GM19023 (cell line): ENCODE measurements around the gene MXRA7.
"Not testable (repeated sequence)": the region's sequence is repeated elsewhere in the genome, so short reads cannot be mapped to it uniquely, and the experiment has no call there.

Experiments used
- ATAC-seq: cut with Tn5 transposase; IDR thresholded peaks from one replicate; pipeline ENCODE4 v1.9.1; 2021; ENCODE audit warnings: mild to moderate bottlenecking, moderate library complexity; ENCODE audit not compliant: unreplicated experiment

Gene MXRA7

DNA sequence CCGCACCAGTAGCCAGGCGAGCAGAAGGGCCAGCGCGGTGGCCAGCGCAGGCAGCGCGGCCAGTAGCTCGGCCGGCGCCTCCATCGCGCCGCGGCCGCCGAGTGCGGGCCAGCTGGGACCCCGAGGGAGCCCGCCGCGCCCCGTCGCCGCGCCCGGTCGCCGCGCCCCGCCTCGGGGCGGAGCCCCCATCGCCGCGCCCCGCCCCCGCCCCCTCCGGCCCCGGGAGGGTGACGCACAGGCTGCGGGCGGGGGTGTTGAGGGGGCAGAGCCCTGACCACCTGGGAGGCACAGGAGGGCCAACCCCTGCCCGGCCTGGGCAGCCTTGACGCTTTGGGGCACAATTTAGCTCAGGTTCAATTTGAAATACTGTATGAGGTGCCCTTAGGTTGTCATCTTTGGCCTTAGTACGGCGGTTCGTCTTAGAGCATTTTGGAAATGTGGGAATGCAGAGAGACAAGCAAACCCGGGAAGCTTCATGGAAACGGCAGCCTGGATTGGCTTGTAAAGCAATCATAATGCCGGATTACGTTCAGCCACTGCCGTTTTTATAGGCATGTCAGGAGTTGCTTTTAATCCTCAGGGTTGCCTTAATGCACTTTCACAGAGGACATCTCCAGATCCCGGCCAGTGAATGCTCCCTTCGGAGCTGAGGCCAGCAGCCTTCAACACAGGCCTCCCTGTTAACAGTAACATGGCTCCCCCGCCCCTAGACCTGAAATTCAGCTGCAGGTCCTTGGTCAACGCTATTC is at the start of gene MXRA7:
Gene MXRA7 (minus strand): TSS at position 103 of the 749 bp plus-strand sequence. CDS start 19 bp downstream, at position 84.
- ATAC-seq, result no peak

- no peak for ATAC-seq
Observed at GRCh38 chr17:76758570-76758969, 47.8 kb upstream of the MXRA7 start.

DNA sequence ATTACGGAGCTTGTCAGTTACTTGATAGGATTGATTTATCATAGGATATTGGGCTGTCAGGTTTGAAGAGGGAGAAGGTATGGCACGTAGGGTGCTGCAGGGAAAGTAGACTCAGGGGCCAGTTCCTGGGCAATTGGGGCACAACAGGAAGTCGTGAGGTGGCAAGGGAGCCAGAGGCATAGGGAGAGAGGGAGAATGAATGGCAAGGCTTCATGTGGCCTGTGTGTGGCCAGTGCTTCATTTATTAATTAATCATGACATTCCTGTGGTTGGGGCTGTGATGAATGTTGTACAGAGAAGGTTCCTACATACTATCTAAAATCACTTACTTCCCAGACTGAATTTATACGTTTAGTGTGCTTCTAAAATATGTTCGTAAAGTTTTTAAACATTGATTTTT is 46.5 kb upstream of the MXRA7 start:
- ATAC-seq, result no peak

DNA sequence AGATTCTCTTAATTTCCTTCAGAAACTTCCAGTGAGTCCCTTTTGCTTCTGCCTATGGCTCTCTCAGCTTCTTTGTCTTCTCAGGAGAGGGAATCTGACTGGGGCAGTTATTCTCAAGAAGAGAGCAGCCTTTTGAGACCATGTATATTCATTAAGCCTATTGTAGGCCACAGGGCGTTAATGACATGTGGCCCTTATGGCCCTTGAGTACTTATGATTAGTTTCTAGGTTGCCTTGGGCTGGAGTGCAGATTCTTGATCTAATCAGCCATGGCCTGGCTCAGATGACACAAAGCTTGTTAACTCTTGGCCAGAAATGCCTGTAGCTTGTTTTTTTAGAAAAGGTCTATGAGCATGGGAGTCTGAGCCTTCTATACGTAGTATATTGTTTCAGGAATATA is 44.5 kb upstream of the MXRA7 start:
- ATAC-seq, result no peak

- ATAC-seq, result no peak
Observed at GRCh38 chr17:76753061-76753961, 42.5 kb upstream of the MXRA7 start.

DNA sequence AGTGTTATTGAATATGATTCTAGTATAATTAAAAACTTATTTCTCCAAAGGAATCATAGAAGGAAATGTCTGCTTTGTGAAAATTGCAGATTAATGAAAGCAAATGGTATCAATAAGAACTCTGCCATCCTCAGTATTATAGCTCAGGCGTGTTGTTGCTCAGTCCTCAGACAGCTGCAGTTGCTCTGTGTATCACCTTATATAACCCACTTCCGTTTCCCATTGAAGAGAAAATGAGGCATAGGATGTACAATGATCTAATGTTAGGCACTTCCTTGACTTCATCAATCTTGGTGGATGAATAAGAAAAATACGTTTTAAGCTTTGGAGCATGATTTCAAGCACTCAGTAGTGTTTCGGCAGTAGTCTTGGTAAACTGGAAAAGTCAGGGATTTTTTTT is 41.2 kb upstream of the MXRA7 start:
- no peak for ATAC-seq

- no peak for ATAC-seq
Observed at GRCh38 chr17:76751416-76751993, 40.7 kb upstream of the MXRA7 start.

DNA sequence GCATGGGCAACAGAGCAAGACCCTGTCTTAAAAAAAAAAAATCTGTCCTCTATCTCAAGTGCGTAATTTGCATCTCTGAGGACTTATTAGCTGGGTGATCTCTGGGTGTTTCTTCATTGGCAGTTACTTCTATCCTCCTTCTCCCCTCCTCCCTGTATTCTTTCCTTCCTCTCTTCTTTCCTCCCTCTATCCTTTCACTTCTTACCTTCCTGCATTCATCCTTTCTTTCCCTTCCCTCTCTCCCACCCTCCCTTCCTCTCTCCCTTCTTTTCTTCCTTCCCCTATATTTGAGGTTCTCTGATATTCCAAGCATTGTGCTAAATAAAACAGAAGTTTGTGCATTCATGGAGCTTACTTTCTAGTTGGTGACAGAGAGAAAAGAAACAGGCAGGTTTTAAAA is 37.9 kb upstream of the MXRA7 start:
- ATAC-seq, result no peak

GRCh38 chr17:76747716-76748363 is 37.1 kb upstream of the MXRA7 start:
- ATAC-seq, result no peak

- not testable (repeated sequence) for ATAC-seq
Observed at GRCh38 chr17:76745785-76746184, 35.0 kb upstream of the MXRA7 start.

- ATAC-seq, result no peak
Observed at GRCh38 chr17:76744747-76745146, 34.0 kb upstream of the MXRA7 start.

GRCh38 chr17:76742958-76743357 is 32.2 kb upstream of the MXRA7 start:
- ATAC-seq, result no peak

DNA sequence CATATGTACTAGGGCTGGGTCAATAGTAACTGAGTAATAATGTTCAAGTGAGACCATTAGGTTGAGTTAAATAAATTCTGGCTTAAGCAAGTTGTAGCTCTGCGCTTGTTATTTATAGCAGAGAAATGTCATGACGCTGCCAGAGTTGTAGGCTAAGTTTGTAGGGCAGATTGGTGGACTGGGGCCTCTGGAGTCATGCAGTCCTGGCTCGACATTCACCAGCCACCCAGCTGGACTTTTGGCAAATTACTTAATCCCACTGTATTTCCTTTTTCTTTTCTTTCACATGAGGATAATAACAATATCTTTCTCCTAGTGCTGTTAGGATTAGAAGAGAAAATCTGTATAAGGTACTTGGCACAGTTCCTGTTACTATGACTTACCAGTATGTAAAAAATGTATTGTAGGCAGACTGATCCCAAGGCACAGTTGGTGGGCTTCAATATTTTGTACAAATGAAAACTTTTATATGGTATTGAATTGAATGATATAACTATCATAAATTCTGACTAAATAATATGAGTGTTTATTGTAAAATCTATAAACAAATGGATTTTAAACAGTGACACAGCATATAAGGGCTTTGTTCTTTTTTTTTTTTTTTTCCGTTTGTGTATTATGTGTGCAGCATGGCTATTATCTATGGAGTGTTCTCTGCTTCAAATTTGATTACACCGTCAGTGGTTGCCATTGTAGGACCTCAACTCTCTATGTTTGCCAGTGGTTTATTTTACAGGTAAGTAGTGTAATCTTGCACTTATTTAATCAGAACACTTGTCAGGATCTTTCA is 29.8 kb upstream of the MXRA7 start:
- no peak for ATAC-seq

- not testable (repeated sequence) for ATAC-seq
Observed at GRCh38 chr17:76739568-76740115, 28.9 kb upstream of the MXRA7 start.

DNA sequence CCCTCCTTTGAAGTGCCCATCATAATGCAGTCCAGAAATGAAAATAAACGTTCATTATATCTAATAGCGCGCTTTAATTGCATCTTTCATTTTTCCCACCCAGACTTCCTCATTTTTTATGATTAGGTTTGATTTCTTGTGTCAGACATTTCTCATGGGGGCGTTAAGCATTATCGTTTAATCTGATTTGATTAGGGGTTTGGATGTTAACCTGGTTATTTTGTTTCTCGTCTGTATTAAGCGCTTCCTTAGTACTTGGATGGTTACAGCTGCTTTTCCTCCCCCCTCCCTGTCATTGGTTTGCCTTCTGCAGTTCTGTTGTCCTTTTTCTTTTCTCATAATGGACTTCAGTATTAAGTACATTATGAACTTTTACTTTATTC is 27.7 kb upstream of the MXRA7 start:
- ATAC-seq, result no peak

DNA sequence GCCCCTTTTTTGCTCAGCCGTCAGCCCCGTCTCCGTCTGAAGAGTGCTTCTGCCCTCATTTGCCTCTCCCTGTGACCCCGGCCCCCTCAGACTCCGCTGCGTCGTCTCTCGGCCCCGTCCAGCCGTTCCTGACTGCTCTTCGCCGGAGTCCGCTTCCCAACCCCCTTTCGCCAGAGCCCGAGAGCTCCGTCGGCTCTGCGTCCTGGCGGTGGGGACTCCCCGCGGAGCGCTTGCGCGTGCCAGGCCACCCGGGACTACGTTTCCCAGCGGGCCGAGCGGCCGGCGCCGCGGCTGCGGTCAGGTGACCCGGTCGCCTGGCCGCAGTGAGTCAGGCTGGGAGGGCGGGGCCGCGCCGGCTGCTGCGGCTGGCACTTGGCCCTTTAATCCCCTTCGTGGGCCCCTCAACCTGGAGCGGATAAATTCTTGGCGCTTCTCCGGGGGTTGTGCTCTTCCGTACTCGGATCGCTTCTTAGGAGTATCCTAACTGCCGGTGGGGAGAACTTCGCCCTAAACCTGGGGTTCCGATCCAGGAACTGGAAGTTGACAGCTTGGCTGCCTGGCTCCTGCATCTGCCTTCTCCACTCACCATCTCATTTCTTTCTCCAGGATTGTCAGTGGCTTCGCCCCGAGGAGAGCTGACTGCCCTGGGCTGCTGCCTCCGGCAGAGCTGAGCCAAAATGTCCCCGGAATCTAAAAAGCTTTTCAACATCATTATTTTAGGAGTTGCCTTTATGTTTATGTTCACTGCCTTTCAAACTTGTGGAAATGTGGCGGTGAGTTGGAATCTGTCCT is 27.1 kb upstream of the MXRA7 start, which contains the start of gene MFSD11:
Gene MFSD11 (plus strand): TSS at position 444 of the 792 bp plus-strand sequence. CDS start 234 bp downstream, at position 678.
- peak; percentile 60 for ATAC-seq

DNA sequence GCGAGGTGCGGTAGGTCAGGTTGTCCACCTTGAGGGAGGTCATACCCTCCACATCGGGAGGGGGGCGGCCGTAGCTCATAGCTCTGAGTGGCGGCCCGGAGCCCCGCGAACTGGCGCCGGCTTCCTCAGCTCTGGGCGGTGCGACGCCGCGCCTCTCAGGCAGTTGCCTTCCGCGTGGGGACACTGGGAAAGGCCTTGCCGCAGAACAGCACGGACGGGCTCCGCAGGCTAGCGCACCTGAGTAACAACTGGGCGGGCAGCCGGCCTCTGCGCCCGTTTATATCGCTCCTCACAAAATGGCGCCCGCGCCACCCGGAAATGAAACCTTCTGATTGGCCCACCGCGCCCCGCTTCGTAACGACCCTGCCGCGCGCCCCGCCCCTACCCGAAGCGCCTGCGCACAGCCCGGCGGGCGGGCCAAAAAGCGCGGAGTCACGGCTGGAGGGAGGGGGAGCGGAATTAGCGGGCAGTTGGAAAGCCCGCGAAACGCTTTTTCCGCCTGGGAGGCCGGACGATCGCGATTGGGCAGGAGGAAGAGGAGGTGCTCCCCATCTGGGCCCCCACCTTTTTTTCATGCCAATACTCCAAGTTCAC is 26.4 kb upstream of the MXRA7 start, which contains the start of gene SRSF2:
Gene SRSF2 (minus strand): TSS at position 250 of the 594 bp plus-strand sequence. CDS start 171 bp downstream, at position 79.
- peak; percentile 66 for ATAC-seq

DNA sequence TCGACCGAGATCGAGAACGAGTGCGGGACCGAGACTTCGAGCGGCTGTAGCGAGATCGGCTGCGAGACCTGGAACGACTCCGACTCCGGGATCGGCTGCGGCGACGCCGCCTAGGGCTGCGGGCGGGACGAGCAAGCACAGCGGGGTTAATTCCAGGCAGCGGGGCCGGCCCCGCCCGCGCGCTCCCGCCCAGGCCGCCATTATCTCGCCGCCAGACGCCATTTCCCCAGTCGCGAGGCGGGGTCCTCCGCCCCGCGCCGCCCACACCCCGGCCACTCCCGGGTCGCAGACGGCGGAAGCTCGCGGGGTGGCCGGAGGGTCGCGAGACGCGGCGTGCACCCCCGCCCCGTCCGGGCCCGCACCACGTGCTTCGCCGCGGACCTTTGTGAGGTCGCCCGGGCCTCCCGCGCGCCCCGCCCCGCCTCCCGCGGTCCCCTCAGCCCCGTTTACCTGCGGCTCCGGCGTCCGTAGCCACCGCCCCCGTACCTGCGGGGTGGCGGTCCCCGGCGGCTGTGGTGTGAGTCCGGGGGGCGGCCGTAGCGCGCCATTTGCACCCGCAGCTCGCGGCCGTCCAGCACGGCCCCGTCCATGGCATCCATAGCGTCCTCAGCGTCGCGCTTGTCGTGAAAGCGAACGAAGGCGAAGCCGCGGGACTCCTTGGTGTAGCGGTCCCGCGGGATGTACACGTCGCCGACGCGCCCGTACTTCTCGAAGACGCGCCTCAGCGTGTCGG is 25.8 kb upstream of the MXRA7 start:
- ATAC-seq, result peak; percentile 16
